Neural cell (in vitro differentiated cells): ENCODE results near the gene UVRAG. TPM values are rescaled to one million over a fixed set of nuclear protein-coding genes. Genes with fewer than 3 reads are reported as not detected.

ENCODE experiments used
- H2AFZ ChIP-seq: fragments of 200-600, 300-800 bp; sonication (generic), shearing (Covaris generic); 2 replicates; pipeline ENCODE4 v1.6.0; 2014; ENCODE audit warnings: low read depth, mild to moderate bottlenecking, antibody characterized with exemption, low read length, moderate library complexity
- H3F3A ChIP-seq: fragments of 200-600 bp; shearing (Covaris generic); 2 replicates; pipeline ENCODE4 v1.6.1; 2016; ENCODE audit warnings: mild to moderate bottlenecking, moderate library complexity, mixed read lengths, antibody characterized with exemption, low read length; ENCODE audit not compliant: insufficient read depth, poor library complexity, severe bottlenecking
- H3K27ac ChIP-seq: fragments of 200-600, 300-800 bp; sonication (generic), shearing (Covaris generic); 2 replicates; pipeline ENCODE4 v1.5.1; 2014; ENCODE audit warnings: mild to moderate bottlenecking, low read length, moderate library complexity
- H3K27me3 ChIP-seq: fragments of 300-800, 200-600 bp; sonication (generic), shearing (Covaris generic); 2 replicates; pipeline ENCODE4 v1.6.0; 2014; ENCODE audit warnings: mild to moderate bottlenecking, low read depth, low read length, moderate library complexity; ENCODE audit not compliant: insufficient read depth
- H3K36me3 ChIP-seq: fragments of 300-800, 200-600 bp; sonication (generic), shearing (Covaris generic); 2 replicates; pipeline ENCODE4 v1.5.1; 2014; ENCODE audit warnings: mild to moderate bottlenecking, antibody characterized with exemption, low read length, moderate library complexity; ENCODE audit not compliant: insufficient read depth
- H3K4me2 ChIP-seq: fragments of 300-800, 200-600 bp; sonication (generic), shearing (Covaris generic); 2 replicates; pipeline ENCODE4 v1.6.0; 2014; ENCODE audit warnings: mild to moderate bottlenecking, low read length
- H3K4me3 ChIP-seq: fragments of 300-800, 200-600 bp; sonication (generic), shearing (Covaris generic); 2 replicates; pipeline ENCODE4 v1.5.1; 2014; ENCODE audit warnings: mild to moderate bottlenecking, low read length, moderate library complexity
- H3K79me2 ChIP-seq: fragments of 200-600 bp; shearing (Covaris generic); replicated peaks from 2 replicates; pipeline ENCODE4 v1.6.0; 2014; ENCODE audit warnings: mild to moderate bottlenecking, low read length, moderate library complexity; ENCODE audit not compliant: insufficient read depth
- H3K9ac ChIP-seq: fragments of 300-800, 200-600 bp; sonication (generic), shearing (Covaris generic); 2 replicates; pipeline ENCODE4 v1.6.1; 2016; ENCODE audit warnings: mild to moderate bottlenecking, low read length, mixed read lengths
- H3K9me2 ChIP-seq: fragments of 200-600 bp; shearing (Covaris generic); 2 replicates; pipeline ENCODE4 v1.6.1; 2016; ENCODE audit warnings: mild to moderate bottlenecking, low read length, mixed read lengths; ENCODE audit not compliant: insufficient read depth
- H3K9me3 ChIP-seq: fragments of 200-600, 300-800 bp; sonication (generic), shearing (Covaris generic); 2 replicates; pipeline ENCODE4 v1.6.1; 2016; ENCODE audit warnings: mild to moderate bottlenecking, mixed run types, low read length, moderate library complexity, mixed read lengths
- H4K20me1 ChIP-seq: fragments of 200-600 bp; shearing (Covaris generic); 2 replicates; pipeline ENCODE4 v1.6.1; 2016; ENCODE audit warnings: mild to moderate bottlenecking, mixed run types; ENCODE audit not compliant: insufficient read depth
- CTCF ChIP-seq: fragments of 450-650 bp; IDR thresholded peaks from 2 replicates; pipeline ENCODE4 v1.5.1; 2014; ENCODE audit warnings: antibody characterized with exemption, mild to moderate bottlenecking, moderate library complexity; ENCODE audit not compliant: poor library complexity, severe bottlenecking
- EP300 ChIP-seq: fragments of 450-650 bp; conservative IDR thresholded peaks from 2 replicates; pipeline ENCODE4 v1.6.1; 2014; ENCODE audit warnings: antibody characterized with exemption, mild to moderate bottlenecking, moderate library complexity; ENCODE audit not compliant: poor library complexity, severe bottlenecking
- EZH2 ChIP-seq: fragments of 200-600, 300-800 bp; shearing (Covaris generic), sonication (generic); IDR thresholded peaks from 2 replicates; pipeline ENCODE4 v1.6.1; 2014; ENCODE audit warnings: antibody characterized with exemption, low read length, borderline replicate concordance, mild to moderate bottlenecking; ENCODE audit not compliant: insufficient read depth, poor library complexity, severe bottlenecking
- MXI1 ChIP-seq: fragments of 450-650 bp; conservative IDR thresholded peaks from 2 replicates; pipeline ENCODE4 v1.6.1; 2014; ENCODE audit warnings: antibody characterized with exemption, mild to moderate bottlenecking; ENCODE audit not compliant: poor library complexity, severe bottlenecking
- POLR2AphosphoS5 ChIP-seq: IDR thresholded peaks from 2 replicates; pipeline ENCODE4 v1.6.1; 2012
- RAD21 ChIP-seq: fragments of 450-650 bp; conservative IDR thresholded peaks from 2 replicates; pipeline ENCODE4 v1.6.1; 2014; ENCODE audit warnings: antibody characterized with exemption, mild to moderate bottlenecking, moderate library complexity
- REST ChIP-seq: IDR thresholded peaks from 2 replicates; pipeline ENCODE4 v1.6.1; 2012; ENCODE audit warnings: borderline replicate concordance
- SMC3 ChIP-seq: fragments of 450-650 bp; conservative IDR thresholded peaks from 2 replicates; pipeline ENCODE4 v1.6.1; 2014; ENCODE audit warnings: antibody characterized with exemption, mild to moderate bottlenecking, moderate library complexity; ENCODE audit not compliant: poor library complexity
- TAF1 ChIP-seq: IDR thresholded peaks from 2 replicates; pipeline ENCODE4 v1.6.1; 2012; ENCODE audit warnings: low read depth
- polyA plus RNA-seq: library from polyadenylated mRNA; depleted of rRNA; stranded (reverse); fragments of >200 nt; gene quantifications from 2 replicates; pipeline ENCODE4 v1.2.3, GENCODE V29; 2014

UVRAG gene
- polyA plus RNA-seq, 1 donor from 2014 or later = 31.6 TPM

GRCh38 chr11:76167590-76167989 lies 352.6 kb downstream of the UVRAG start:
- Histone ChIP-seq H2AFZ (no peak overlapping the region), H3K27me3 (no peaks in the 10 kb centered on the region), H3K9me3 (no peaks in the 10 kb centered on the region), H3K9me2 (no peaks in the 10 kb centered on the region), H3K4me3 (no peak overlapping the region), H3F3A (no peaks in the 10 kb centered on the region), H3K36me3 (no peaks in the 10 kb centered on the region), H3K27ac (no peak overlapping the region), H3K79me2 (no peaks in the 10 kb centered on the region), H3K9ac (no peak overlapping the region), H3K4me2 (no peak overlapping the region), H4K20me1 (no peaks in the 10 kb centered on the region)
- TF ChIP-seq MXI1 (no peak), REST (no peak), POLR2AphosphoS5 (no peak), EZH2 (no peak), EP300 (no peak), CTCF (no peak), TAF1 (no peak), SMC3 (no peak), RAD21 (no peak)

GRCh38 chr11:76169473-76169896 lies 354.5 kb downstream of the UVRAG start:
- no peak overlapping the region for H3K4me2 ChIP-seq
- no peaks in the 10 kb centered on the region for H3K27me3 ChIP-seq
- H3K36me3 ChIP-seq = no peaks in the 10 kb centered on the region

More at GRCh38 chr11:76169473-76169896, 354.5 kb downstream of the UVRAG start:
- H3K27ac ChIP-seq = no peak overlapping the region
- H3K9me2 ChIP-seq = no peaks in the 10 kb centered on the region
- H3K4me3 ChIP-seq = no peak overlapping the region
- H3K9ac ChIP-seq = no peak overlapping the region
- H3K79me2 ChIP-seq = no peaks in the 10 kb centered on the region
- TF ChIP-seq SMC3 (no peak), POLR2AphosphoS5 (no peak), RAD21 (no peak), EZH2 (no peak), EP300 (no peak), CTCF (no peak), REST (no peak), MXI1 (no peak), TAF1 (no peak)
- H3K9me3 ChIP-seq = no peaks in the 10 kb centered on the region
- H3F3A ChIP-seq = no peaks in the 10 kb centered on the region
- H2AFZ ChIP-seq = no peak overlapping the region
- no peaks in the 10 kb centered on the region for H4K20me1 ChIP-seq
